Measurements from ENCODE around the gene WWC1.
"Not testable (repeated sequence)": the region's sequence is repeated elsewhere in the genome, so short reads cannot be mapped to it uniquely, and the experiment has no call there.

Gene WWC1

GRCh38 chr5:168286863-168287262 lies 4.6 kb upstream of the WWC1 start:
- not testable (repeated sequence) for DNase-seq (ENCODE audit: low read depth)

- DNase-seq (ENCODE audit: low read depth) = no peak
These were observed 4.1 kb upstream of the WWC1 start for GRCh38 chr5:168287362-168287761.

GRCh38 chr5:168288349-168289245 lies 2.8 kb upstream of the WWC1 start:
- DNase-seq (ENCODE audit: low read depth) = no peak

GRCh38 chr5:168290902-168291341 lies 523 bp upstream of the WWC1 start:
- DNase-seq (ENCODE audit: low read depth) = no peak

- no peak for DNase-seq (ENCODE audit: low read depth)
These were observed 730 bp downstream of the WWC1 start for GRCh38 chr5:168291964-168292785.

GRCh38 chr5:168292786-168293696 lies 1.6 kb downstream of the WWC1 start:
- no peak for DNase-seq (ENCODE audit: low read depth)

- no peak for DNase-seq (ENCODE audit: low read depth)
These were observed 4.2 kb downstream of the WWC1 start for GRCh38 chr5:168295574-168296201.

GRCh38 chr5:168296682-168297081 lies 5.2 kb downstream of the WWC1 start:
- no peak for DNase-seq (ENCODE audit: low read depth)

- no peak for DNase-seq (ENCODE audit: low read depth)
These were observed 7.5 kb downstream of the WWC1 start for GRCh38 chr5:168298949-168299348.

GRCh38 chr5:168299372-168299771 lies 7.9 kb downstream of the WWC1 start:
- no peak for DNase-seq (ENCODE audit: low read depth)

- DNase-seq (ENCODE audit: low read depth) = no peak
These were observed 9.1 kb downstream of the WWC1 start for GRCh38 chr5:168300326-168301182.

GRCh38 chr5:168301593-168302390 lies 10.3 kb downstream of the WWC1 start:
- no peak for DNase-seq (ENCODE audit: low read depth)

- DNase-seq (ENCODE audit: low read depth) = no peak
These were observed 11.3 kb downstream of the WWC1 start for GRCh38 chr5:168302785-168303184.

- no peak for DNase-seq (ENCODE audit: low read depth)
These were observed 12.1 kb downstream of the WWC1 start for GRCh38 chr5:168303393-168304025.

- DNase-seq (ENCODE audit: low read depth) = no peak
These were observed 12.9 kb downstream of the WWC1 start for GRCh38 chr5:168304349-168304748.

GRCh38 chr5:168305281-168305680 lies 13.8 kb downstream of the WWC1 start:
- DNase-seq (ENCODE audit: low read depth) = no peak

- DNase-seq (ENCODE audit: low read depth) = no peak
These were observed 15.6 kb downstream of the WWC1 start for GRCh38 chr5:168307022-168307421.

GRCh38 chr5:168307925-168308584 lies 16.6 kb downstream of the WWC1 start:
- DNase-seq (ENCODE audit: low read depth) = no peak

Measured in stimulated activated CD8-positive, alpha-beta memory T cell treated with anti-CD3 and anti-CD28 coated beads, Interleukin-15, amount 100 ng/mL, for 24 hours (primary cell).